Astrocyte of the cerebellum (primary cell): ENCODE data around the gene CA12.
A peak's percentile ranks its signal among the peaks of the same experiment; 100 is the strongest.

Experiments
- DNase-seq: peaks from one replicate; pipeline ENCODE4 v3.0.0-alpha.2; 2011; ENCODE audit warnings: low read depth
- H3K4me3 ChIP-seq: 2 replicates; pipeline ENCODE4 v1.5.1; 2011; ENCODE audit warnings: mild to moderate bottlenecking, low read depth, low read length, moderate library complexity
- CTCF ChIP-seq: IDR thresholded peaks from 2 replicates; pipeline ENCODE4 v1.5.1; 2012; ENCODE audit warnings: low read length, low read depth, moderate library complexity, mild to moderate bottlenecking; ENCODE audit errors: missing control alignments
- in situ Hi-C: cut with HindIII; loops from 2 replicates; pipeline ENCODE4 v1.10.0; 2017; ENCODE audit warnings: low sequenced_read_pairs

Gene CA12

GRCh38 chr15:63381301-63382204 lies at the start of gene CA12:
CA12 (minus strand) TSS chr15:63381846; CDS start chr15:63381720, 126 bp downstream.
- H3K4me3 ChIP-seq, result peak within 1 kb of the TSS; percentile 60
- in situ Hi-C loops, result no loop called here
- no peak for TF ChIP-seq CTCF
- DNase-seq, result no peak

GRCh38 chr15:63430766-63431451 lies 49.3 kb upstream of the CA12 start:
- H3K4me3 ChIP-seq, result no peak overlapping the region
- in situ Hi-C loops, result no loop called here
- DNase-seq, result no peak

GRCh38 chr15:63426552-63426951 lies 44.9 kb upstream of the CA12 start:
- in situ Hi-C loops, result no loop called here
- no peak for DNase-seq
- H3K4me3 ChIP-seq, result no peak overlapping the region
- no peak for TF ChIP-seq CTCF

More at GRCh38 chr15:63430766-63431451, 49.3 kb upstream of the CA12 start:
- no peak for TF ChIP-seq CTCF

GRCh38 chr15:63425426-63425985 lies 43.9 kb upstream of the CA12 start:
- no peak overlapping the region for H3K4me3 ChIP-seq
- in situ Hi-C loops, result no loop called here
- no peak for DNase-seq
- TF ChIP-seq CTCF, result no peak

GRCh38 chr15:63422891-63423590 lies 41.4 kb upstream of the CA12 start:
- TF ChIP-seq CTCF, result no peak
- DNase-seq, result no peak
- no peak overlapping the region for H3K4me3 ChIP-seq
- in situ Hi-C loops, result no loop called here

GRCh38 chr15:63421433-63421832 lies 39.8 kb upstream of the CA12 start:
- DNase-seq, result no peak
- TF ChIP-seq CTCF, result no peak
- no peak overlapping the region for H3K4me3 ChIP-seq
- in situ Hi-C loops, result no loop called here
